Activated CD8-positive, alpha-beta T cell treated with anti-CD3 and anti-CD28 coated beads for 36 hours (primary cell): Measurements from ENCODE around the gene WRAP53. TPM values are rescaled to one million over a fixed set of nuclear protein-coding genes. Genes with fewer than 3 reads are reported as not detected.
A peak's percentile ranks its signal among the peaks of the same experiment; 100 is the strongest.

Source experiments
- ATAC-seq: fragments of 200-7000 bp; cut with Tn5 transposase; one replicate; pipeline ENCODE4 v1.10.0; 2021; ENCODE audit warnings: mild to moderate bottlenecking, moderate library complexity
- CTCF ChIA-PET: fragments of 350-600 bp; sonication (Branson Sonifier 250); formaldehyde crosslinking; loops from one replicate; lab custom pipeline; 2021; ENCODE audit warnings: antibody characterized with exemption; lab: Charles Lee
- POLR2A ChIA-PET: fragments of 350-600 bp; sonication (Branson Sonifier 250); formaldehyde crosslinking; loops from one replicate; lab custom pipeline; 2021; ENCODE audit warnings: antibody characterized with exemption; lab: Charles Lee
- DNase-seq: peaks from one replicate; pipeline ENCODE4 v3.0.0-alpha.2; 2020
- H3K27ac Mint-ChIP-seq: one replicate; pipeline ENCODE4 v1.8.0; 2021; ENCODE audit warnings: mild to moderate bottlenecking, mixed read lengths
- H3K27me3 Mint-ChIP-seq: one replicate; pipeline ENCODE4 v1.8.0; 2021; ENCODE audit warnings: mixed read lengths
- H3K36me3 Mint-ChIP-seq: one replicate; pipeline ENCODE4 v1.8.0; 2021; ENCODE audit warnings: low read depth, mixed read lengths
- H3K4me1 Mint-ChIP-seq: one replicate; pipeline ENCODE4 v1.8.0; 2021; ENCODE audit warnings: low read depth, mixed read lengths
- H3K4me3 Mint-ChIP-seq: one replicate; pipeline ENCODE4 v1.8.0; 2021; ENCODE audit warnings: mild to moderate bottlenecking, moderate library complexity, mixed read lengths
- H3K9me3 Mint-ChIP-seq: one replicate; pipeline ENCODE4 v1.8.0; 2021; ENCODE audit warnings: mixed read lengths
- intact Hi-C: fragments of 100-400 bp; cut with micrococcal nuclease; formaldehyde crosslinking; loops from one replicate; pipeline ENCODE4 v1.10.0; 2022
- total RNA-seq, 2 experiments: library from RNA; stranded (reverse); gene quantifications; one replicate each; pipeline ENCODE4 v1.2.3, GENCODE V29; 2021
- TF ChIP-seq, protein P1 (sequence below): fragments of 200-600 bp; IDR thresholded peaks from one replicate; pipeline ENCODE4 v1.8.0; 2022; ENCODE audit warnings: antibody characterized with exemption, mild to moderate bottlenecking

WRAP53 gene
- total RNA-seq, 2 experiments from 2014 or later = 27.5 to 28.6 TPM

DNA sequence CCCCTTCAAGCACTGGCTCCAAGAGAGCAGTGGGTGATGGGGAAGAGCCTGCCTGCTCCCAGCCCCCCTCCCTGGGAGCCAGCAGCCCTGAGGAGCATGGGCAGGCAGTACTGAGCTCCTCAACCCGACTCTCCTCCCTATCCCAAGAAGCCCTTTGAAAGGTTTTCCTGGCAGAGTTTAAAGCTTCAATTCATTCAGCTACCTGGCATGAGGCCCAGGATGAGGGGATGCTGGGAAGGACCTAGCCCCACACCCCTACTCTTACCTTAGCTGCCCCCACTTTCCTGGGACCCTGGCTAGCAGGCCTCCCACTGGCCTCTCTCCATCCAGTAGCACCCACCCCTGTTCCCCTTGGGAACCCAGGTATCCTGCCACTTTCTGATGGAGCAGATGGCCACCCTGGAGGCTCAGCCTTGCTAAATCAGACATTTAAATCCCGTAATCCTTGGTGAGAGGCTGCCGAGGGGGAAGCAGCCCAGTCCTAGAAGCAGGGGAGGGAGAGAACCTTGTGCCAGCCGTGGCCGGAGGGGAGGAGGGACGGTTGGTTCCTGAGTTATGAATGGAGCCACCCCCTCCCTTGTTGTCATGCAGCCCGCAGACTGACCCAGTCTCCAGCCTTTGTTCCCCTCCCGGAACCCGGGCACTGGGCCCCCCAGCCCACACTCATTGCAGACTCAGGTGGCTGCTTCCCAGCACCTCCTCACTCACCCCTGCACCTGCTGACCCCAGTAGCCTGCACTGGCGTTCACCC, 20.4 kb upstream of the WRAP53 start:
- no peaks in the 10 kb centered on the region for H3K9me3 Mint-ChIP-seq
- ATAC-seq (no peak), DNase-seq (no peak)
- H3K36me3 Mint-ChIP-seq = peaks cover 23% of the 10 kb centered on the region
- ChIA-PET CTCF (interaction anchor here (1.6 kb wide), 1 partner anchor 9 kb away, joined by 3 read pairs; no protein-coding TSS in a partner anchor), POLR2A (interaction anchor here (0.6 to 1.3 kb wide), 5 partner anchors 13 to 79 kb away, joined by 3 to 5 read pairs (median 3); partner anchors contain the start of gene ATP1B2)
- TF ChIP-seq, protein P1, sequence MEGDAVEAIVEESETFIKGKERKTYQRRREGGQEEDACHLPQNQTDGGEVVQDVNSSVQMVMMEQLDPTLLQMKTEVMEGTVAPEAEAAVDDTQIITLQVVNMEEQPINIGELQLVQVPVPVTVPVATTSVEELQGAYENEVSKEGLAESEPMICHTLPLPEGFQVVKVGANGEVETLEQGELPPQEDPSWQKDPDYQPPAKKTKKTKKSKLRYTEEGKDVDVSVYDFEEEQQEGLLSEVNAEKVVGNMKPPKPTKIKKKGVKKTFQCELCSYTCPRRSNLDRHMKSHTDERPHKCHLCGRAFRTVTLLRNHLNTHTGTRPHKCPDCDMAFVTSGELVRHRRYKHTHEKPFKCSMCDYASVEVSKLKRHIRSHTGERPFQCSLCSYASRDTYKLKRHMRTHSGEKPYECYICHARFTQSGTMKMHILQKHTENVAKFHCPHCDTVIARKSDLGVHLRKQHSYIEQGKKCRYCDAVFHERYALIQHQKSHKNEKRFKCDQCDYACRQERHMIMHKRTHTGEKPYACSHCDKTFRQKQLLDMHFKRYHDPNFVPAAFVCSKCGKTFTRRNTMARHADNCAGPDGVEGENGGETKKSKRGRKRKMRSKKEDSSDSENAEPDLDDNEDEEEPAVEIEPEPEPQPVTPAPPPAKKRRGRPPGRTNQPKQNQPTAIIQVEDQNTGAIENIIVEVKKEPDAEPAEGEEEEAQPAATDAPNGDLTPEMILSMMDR = no peak
- H3K27me3 Mint-ChIP-seq = no peaks in the 10 kb centered on the region
- H3K27ac Mint-ChIP-seq = no peak overlapping the region
- H3K4me1 Mint-ChIP-seq = no peaks in the 10 kb centered on the region
- intact Hi-C loops = no loop called here
- H3K4me3 Mint-ChIP-seq = no peak overlapping the region

DNA sequence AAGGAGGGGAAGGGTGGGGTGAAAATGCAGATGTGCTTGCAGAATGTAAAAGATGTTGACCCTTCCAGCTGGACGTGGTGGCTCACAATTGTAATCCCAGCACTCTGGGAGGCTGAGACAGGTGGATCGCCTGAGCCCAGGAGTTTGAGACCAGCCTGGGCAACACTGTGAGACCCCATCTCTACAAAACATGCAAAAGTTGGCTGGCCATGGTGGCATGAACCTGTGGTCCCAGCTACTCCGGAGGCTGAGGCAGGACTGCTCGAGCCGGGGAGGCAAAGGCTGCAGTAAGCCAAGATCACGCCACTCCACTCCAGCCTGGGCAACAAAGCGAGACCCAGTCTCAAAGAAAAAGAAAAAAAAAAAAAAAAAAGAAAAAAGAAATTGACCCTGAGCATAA, 19.8 kb upstream of the WRAP53 start:
- intact Hi-C loops = no loop called here
- POLR2A ChIA-PET = interaction anchor here (11.2 kb wide), 1 partner anchor 18 kb away, joined by 78 read pairs; the partner anchor contains the start of genes TP53 and WRAP53
- Mint-ChIP-seq H3K4me1 (no peaks in the 10 kb centered on the region), H3K4me3 (no peak overlapping the region), H3K36me3 (peaks cover 29% of the 10 kb centered on the region), H3K27me3 (no peaks in the 10 kb centered on the region), H3K27ac (no peak overlapping the region), H3K9me3 (peaks cover 2% of the 10 kb centered on the region)
- CTCF ChIA-PET = interaction anchor here (1.1 kb wide), 1 partner anchor 36 kb away, joined by 3 read pairs; no protein-coding TSS in a partner anchor
- TF ChIP-seq, protein P1 = no peak
- no peak for ATAC-seq
- DNase-seq = no peak

DNA sequence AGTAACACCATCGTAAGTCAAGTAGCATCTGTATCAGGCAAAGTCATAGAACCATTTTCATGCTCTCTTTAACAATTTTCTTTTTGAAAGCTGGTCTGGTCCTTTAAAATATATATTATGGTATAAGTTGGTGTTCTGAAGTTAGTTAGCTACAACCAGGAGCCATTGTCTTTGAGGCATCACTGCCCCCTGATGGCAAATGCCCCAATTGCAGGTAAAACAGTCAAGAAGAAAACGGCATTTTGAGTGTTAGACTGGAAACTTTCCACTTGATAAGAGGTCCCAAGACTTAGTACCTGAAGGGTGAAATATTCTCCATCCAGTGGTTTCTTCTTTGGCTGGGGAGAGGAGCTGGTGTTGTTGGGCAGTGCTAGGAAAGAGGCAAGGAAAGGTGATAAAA, 15.0 kb upstream of the WRAP53 start:
- Mint-ChIP-seq H3K9me3 (peaks cover 8% of the 10 kb centered on the region), H3K27ac (no peak overlapping the region), H3K4me3 (no peak overlapping the region), H3K4me1 (no peaks in the 10 kb centered on the region), H3K36me3 (peaks cover 48% of the 10 kb centered on the region), H3K27me3 (no peaks in the 10 kb centered on the region)
- intact Hi-C loops = no loop called here
- POLR2A ChIA-PET = interaction anchor here (0.8 to 11.2 kb wide), 4 partner anchors 13 to 43 kb away, joined by 3 to 78 read pairs (median 6); partner anchors contain the start of genes SHBG, TP53 and WRAP53
- DNase-seq = peak; percentile 79
- TF ChIP-seq, protein P1 = peak; percentile 65
- ATAC-seq = no peak
- CTCF ChIA-PET = interaction anchor here (0.7 to 2.9 kb wide), 24 partner anchors 9 to 382 kb away, joined by 3 to 37 read pairs (median 4); partner anchors contain the start of genes ATP1B2, SAT2, SOX15 and TP53

DNA sequence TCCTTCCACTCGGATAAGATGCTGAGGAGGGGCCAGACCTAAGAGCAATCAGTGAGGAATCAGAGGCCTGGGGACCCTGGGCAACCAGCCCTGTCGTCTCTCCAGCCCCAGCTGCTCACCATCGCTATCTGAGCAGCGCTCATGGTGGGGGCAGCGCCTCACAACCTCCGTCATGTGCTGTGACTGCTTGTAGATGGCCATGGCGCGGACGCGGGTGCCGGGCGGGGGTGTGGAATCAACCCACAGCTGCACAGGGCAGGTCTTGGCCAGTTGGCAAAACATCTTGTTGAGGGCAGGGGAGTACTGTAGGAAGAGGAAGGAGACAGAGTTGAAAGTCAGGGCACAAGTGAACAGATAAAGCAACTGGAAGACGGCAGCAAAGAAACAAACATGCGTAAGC, 13.3 kb upstream of the WRAP53 start:
- intact Hi-C loops = no loop called here
- Mint-ChIP-seq H3K27ac (no peak overlapping the region), H3K4me3 (no peak overlapping the region), H3K27me3 (no peaks in the 10 kb centered on the region), H3K9me3 (peaks cover 8% of the 10 kb centered on the region), H3K36me3 (peaks cover 46% of the 10 kb centered on the region), H3K4me1 (peaks cover 3% of the 10 kb centered on the region)
- ATAC-seq = no peak
- TF ChIP-seq, protein P1 = no peak
- DNase-seq = no peak
- ChIA-PET POLR2A (interaction anchor here (11.2 kb wide), 1 partner anchor 12 kb away, joined by 78 read pairs; the partner anchor contains the start of genes TP53 and WRAP53), CTCF (interaction anchor here (1.4 to 2.9 kb wide), 2 partner anchors 12 to 32 kb away, joined by 3 to 37 read pairs; partner anchors contain the start of genes TP53 and WRAP53)
